ENCODE data around the gene TMEM37.

GRCh38 chr2:119422360-119423107 is 9.1 kb upstream of the TMEM37 start:
- no peak for TF ChIP-seq CTCF (conservative IDR thresholded peaks at IDR 0.05)
- TF ChIP-seq ZFX (IDR thresholded peaks at IDR 0.05), result no peak

Data from C4-2B (cell line).